ENCODE data around the gene CLEC16A.

The CLEC16A gene

GRCh38 chr16:11190588-11191560, 246.5 kb downstream of the CLEC16A start:
- Histone ChIP-seq H3K27me3 (replicated peaks; ENCODE audit: control insufficient read depth, insufficient read depth, low read length) (no peaks in the 10 kb centered on the region), H3K36me3 (ENCODE audit: control insufficient read depth, insufficient read depth, low read length) (no peaks in the 10 kb centered on the region), H3K4me3 (replicated peaks; ENCODE audit: low read depth, low read length) (no peak overlapping the region)
- no peak for TF ChIP-seq CTCF (IDR thresholded peaks at IDR 0.05; ENCODE audit: insufficient read depth, low read length, poor library complexity, severe bottlenecking)
- DNase-seq (ENCODE audit: extremely low read depth, insufficient read length) = no peak

GRCh38 chr16:11191665-11192064, 247.3 kb downstream of the CLEC16A start:
- Histone ChIP-seq H3K36me3 (ENCODE audit: control insufficient read depth, insufficient read depth, low read length) (no peaks in the 10 kb centered on the region), H3K27me3 (replicated peaks; ENCODE audit: control insufficient read depth, insufficient read depth, low read length) (no peaks in the 10 kb centered on the region), H3K4me3 (replicated peaks; ENCODE audit: low read depth, low read length) (no peak overlapping the region)
- no peak for TF ChIP-seq CTCF (IDR thresholded peaks at IDR 0.05; ENCODE audit: insufficient read depth, low read length, poor library complexity, severe bottlenecking)
- DNase-seq (ENCODE audit: extremely low read depth, insufficient read length) = no peak

GRCh38 chr16:11193494-11193893, 249.1 kb downstream of the CLEC16A start:
- no peak for DNase-seq (ENCODE audit: extremely low read depth, insufficient read length)
- Histone ChIP-seq H3K36me3 (ENCODE audit: control insufficient read depth, insufficient read depth, low read length) (no peaks in the 10 kb centered on the region), H3K27me3 (replicated peaks; ENCODE audit: control insufficient read depth, insufficient read depth, low read length) (no peaks in the 10 kb centered on the region), H3K4me3 (replicated peaks; ENCODE audit: low read depth, low read length) (no peak overlapping the region)
- TF ChIP-seq CTCF (IDR thresholded peaks at IDR 0.05; ENCODE audit: insufficient read depth, low read length, poor library complexity, severe bottlenecking) = no peak

GRCh38 chr16:11194913-11195312, 250.5 kb downstream of the CLEC16A start:
- TF ChIP-seq CTCF (IDR thresholded peaks at IDR 0.05; ENCODE audit: insufficient read depth, low read length, poor library complexity, severe bottlenecking) = no peak
- DNase-seq (ENCODE audit: extremely low read depth, insufficient read length) = no peak
- H3K36me3 ChIP-seq (ENCODE audit: control insufficient read depth, insufficient read depth, low read length) = no peaks in the 10 kb centered on the region
- no peaks in the 10 kb centered on the region for H3K27me3 ChIP-seq (replicated peaks; ENCODE audit: control insufficient read depth, insufficient read depth, low read length)
- H3K4me3 ChIP-seq (replicated peaks; ENCODE audit: low read depth, low read length) = no peak overlapping the region

- Histone ChIP-seq H3K27me3 (replicated peaks; ENCODE audit: control insufficient read depth, insufficient read depth, low read length) (no peaks in the 10 kb centered on the region), H3K4me3 (replicated peaks; ENCODE audit: low read depth, low read length) (no peak overlapping the region), H3K36me3 (ENCODE audit: control insufficient read depth, insufficient read depth, low read length) (no peaks in the 10 kb centered on the region)
- no peak for DNase-seq (ENCODE audit: extremely low read depth, insufficient read length)
- TF ChIP-seq CTCF (IDR thresholded peaks at IDR 0.05; ENCODE audit: insufficient read depth, low read length, poor library complexity, severe bottlenecking) = no peak
Observed at GRCh38 chr16:11196286-11196828, 252.0 kb downstream of the CLEC16A start.

Measured in GM06990 (cell line).